B cell (primary cell): ENCODE measurements around the gene ITGA5.

Source experiments
- EZH2 ChIP-seq: IDR thresholded peaks from 2 replicates; pipeline ENCODE4 v1.6.1; 2012; ENCODE audit warnings: borderline replicate concordance, low read depth, mild to moderate bottlenecking, moderate library complexity, low read length; ENCODE audit not compliant: insufficient read depth, poor library complexity, severe bottlenecking
- TF ChIP-seq, protein P1 (sequence below): fragments of 200-600 bp; IDR thresholded peaks from one replicate; pipeline ENCODE4 v1.8.0; 2022; ENCODE audit warnings: antibody characterized with exemption, mild to moderate bottlenecking

DNA sequence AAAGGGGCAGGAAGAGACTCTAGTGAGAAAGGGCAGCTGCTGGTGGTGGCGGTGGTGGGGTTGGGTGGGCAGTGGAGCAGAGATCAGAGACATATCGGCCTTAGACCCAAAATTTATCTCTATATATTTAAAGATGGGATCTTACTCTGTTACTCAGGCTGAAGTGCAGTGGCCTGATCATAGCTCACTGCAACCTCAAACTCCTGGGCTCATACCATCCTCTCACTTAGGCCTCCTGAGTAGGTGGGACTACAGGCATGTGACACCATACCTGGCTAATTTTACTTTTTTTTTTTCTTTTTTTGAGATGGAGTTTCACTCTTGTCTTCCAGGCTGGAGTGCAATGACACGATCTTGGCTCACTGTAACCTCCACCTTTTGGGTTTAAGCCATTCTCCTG is 18.6 kb upstream of the ITGA5 start:
- TF ChIP-seq, protein P1, sequence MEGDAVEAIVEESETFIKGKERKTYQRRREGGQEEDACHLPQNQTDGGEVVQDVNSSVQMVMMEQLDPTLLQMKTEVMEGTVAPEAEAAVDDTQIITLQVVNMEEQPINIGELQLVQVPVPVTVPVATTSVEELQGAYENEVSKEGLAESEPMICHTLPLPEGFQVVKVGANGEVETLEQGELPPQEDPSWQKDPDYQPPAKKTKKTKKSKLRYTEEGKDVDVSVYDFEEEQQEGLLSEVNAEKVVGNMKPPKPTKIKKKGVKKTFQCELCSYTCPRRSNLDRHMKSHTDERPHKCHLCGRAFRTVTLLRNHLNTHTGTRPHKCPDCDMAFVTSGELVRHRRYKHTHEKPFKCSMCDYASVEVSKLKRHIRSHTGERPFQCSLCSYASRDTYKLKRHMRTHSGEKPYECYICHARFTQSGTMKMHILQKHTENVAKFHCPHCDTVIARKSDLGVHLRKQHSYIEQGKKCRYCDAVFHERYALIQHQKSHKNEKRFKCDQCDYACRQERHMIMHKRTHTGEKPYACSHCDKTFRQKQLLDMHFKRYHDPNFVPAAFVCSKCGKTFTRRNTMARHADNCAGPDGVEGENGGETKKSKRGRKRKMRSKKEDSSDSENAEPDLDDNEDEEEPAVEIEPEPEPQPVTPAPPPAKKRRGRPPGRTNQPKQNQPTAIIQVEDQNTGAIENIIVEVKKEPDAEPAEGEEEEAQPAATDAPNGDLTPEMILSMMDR = no peak
- no peak for TF ChIP-seq EZH2
